Stimulated activated CD8-positive, alpha-beta memory T cell treated with anti-CD3 and anti-CD28 coated beads, Interleukin-12 subunit alpha, Interleukin-12 subunit beta, amount 100 ng/mL, for 1 hour (primary cell): Measurements from ENCODE around the gene PLPPR3.

Experiments
- DNase-seq: peaks from one replicate; pipeline ENCODE4 v3.0.0-alpha.2; 2020; ENCODE audit warnings: low read depth

The PLPPR3 gene

DNA sequence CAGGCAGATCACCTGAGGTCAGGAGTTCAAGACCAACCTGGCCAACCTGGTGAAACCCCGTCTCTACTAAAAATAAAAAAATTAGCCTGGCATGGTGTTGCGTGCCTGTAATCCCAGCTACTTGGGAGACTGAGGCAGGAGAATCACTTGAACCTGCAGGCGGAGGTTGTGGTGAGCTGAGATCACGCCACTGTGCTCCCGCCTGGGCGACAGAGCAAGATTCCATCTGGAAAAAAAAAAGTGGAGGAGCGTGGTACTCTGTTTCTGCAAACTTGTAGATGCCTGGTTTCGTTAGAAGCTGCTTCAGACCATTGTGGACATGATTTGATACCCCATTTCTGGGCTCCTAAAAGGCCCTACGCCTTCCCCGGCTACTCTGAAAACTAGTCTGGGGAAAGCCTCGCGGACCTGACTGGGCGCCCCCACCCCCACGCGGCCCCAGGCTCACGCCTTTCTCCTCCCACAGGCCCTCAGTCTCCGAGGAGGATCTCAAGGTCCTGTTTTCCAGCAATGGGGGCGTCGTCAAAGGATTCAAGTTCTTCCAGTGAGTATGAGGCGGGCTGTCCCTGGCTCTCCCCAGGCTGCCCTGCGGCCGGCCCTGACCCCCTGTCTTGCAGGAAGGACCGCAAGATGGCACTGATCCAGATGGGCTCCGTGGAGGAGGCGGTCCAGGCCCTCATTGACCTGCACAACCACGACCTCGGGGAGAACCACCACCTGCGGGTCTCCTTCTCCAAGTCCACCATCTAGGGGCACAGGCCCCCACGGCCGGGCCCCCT, 11.5 kb downstream of the PLPPR3 start:
- DNase-seq: no peak

DNA sequence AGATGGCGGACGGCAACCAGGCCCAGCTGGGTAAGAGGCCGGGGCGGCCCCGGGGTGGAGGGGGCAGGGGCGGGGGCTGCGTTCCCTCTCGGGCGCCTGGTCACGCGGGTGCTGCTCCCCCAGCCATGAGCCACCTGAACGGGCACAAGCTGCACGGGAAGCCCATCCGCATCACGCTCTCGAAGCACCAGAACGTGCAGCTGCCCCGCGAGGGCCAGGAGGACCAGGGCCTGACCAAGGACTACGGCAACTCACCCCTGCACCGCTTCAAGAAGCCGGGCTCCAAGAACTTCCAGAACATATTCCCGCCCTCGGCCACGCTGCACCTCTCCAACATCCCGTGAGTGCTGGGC, 13.4 kb downstream of the PLPPR3 start:
- DNase-seq: no peak

DNA sequence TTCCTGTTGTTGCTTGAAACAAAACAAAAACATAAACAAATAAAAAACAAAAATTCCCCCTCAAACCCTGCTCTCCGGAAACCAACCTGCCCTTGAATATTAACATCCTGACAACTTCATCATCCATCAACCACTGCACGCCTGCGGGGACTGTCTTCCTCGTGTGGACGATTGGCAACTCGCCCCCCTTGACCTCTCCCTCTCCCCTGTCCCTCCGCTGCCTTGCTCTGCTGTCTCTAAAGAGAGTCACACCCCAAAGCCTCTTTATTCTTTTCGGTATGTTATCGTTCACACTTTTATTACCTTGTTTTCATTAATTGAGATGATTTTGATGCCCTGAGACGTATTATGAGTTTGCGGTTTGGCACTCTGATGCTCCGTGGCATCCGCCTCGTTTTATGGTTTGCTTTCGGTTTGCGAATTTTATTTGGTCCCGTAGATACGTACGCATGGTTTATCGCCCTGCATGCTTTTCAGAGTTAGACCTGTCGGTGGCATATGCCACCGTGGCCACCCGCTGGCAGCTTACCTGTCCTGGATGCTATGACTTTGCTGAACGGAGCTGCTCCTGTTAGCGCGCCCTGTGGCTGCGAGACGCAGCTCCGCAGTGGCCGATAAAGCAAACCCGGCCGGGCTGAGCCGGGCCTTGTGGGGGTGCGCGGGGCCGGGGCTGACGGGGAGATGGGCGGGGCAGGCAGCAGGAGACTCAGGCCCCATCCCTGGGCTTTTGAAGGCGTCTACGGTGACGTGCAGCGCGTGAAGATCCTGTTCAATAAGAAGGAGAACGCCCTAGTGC, 13.9 kb downstream of the PLPPR3 start:
- DNase-seq: no peak

DNA sequence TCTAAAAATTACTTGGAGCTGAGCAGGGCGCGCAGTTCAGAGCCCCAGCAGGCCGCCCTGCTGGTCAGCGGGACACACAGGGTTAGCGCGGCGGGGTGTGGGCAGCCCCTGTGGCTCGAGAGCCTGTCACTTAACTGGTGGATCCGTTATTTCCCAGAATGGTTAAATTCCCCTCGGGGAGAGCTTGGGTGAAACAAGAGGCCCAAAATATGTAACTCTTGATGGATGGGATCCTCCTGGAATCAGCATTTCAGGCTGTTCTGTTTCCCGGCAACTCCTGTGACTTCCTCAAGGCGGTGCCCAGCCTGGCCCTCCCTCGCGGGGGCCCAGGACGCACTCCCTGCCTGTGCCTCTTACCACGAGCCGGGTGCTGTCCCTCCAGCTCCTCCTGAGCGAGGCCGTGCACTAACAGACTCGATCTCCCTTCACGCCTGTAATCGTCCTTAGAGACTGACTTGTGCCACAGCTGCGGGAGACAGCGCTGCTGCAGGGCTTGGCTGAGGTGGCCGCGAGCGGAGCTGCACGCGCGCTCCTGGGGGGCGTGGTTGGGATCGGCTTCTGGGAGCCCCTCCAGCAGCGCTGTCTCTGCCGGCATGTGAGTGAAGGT, 14.8 kb downstream of the PLPPR3 start:
- DNase-seq: no peak

DNA sequence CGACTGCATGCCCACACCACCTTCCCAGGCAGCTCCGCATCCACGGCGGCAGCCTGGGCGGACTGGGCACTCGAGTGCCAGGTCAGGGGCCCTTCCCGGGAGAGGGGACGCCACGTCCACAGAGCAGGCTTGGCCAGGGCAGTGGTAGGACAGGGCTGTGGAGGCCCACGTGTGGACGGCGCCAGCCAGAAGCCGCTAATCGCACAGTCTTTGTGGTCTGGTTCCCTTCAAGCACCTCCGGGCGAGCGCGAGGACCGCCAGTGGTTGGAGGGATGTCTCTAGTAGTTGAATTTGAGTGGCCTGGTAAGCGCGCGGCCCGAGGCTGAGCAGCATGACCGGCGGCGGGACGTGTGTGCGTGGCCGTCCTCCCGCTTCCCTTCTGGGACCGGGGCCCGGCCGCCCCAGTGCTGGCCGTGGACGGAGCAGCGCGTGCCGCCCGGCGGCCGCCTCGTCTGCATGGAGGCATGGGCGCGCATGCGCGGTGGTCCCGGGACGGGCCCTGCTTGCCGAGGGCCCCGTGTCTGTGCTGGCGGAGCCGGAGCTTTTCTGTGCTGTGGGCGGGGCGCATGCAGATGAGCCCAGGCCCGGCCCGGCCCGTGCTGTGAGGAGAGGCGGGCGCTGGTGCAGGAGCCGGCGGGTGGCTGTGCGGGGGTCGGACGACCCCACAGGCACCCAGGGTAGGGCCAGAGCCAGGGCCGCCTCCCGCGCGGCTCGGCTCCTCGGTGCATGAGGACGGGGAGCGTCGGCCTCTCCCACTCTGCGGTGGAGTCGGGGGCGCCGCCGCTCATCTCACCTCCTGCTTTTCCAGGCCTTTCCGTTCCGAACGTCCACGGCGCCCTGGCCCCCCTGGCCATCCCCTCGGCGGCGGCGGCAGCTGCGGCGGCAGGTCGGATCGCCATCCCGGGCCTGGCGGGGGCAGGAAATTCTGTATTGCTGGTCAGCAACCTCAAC, 15.9 kb downstream of the PLPPR3 start:
- no peak for DNase-seq

DNA sequence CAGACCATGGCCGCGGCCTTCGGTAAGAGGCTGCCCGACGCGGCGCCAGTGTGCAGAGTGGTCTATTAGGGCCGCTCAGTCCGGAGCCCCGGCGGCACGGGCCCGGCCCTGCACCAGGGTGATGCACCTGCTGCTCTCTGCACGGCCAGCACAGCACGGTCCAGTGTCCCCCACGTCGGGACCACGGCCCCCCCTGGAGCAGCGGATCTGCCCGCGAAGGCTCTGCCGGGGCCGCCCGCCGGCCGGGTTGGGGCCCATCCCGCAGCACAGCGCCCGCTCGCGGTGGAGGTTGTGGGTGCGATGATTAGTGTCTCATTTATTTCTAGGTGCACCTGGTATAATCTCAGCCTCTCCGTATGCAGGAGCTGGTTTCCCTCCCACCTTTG, 16.6 kb downstream of the PLPPR3 start:
- DNase-seq: no peak

DNA sequence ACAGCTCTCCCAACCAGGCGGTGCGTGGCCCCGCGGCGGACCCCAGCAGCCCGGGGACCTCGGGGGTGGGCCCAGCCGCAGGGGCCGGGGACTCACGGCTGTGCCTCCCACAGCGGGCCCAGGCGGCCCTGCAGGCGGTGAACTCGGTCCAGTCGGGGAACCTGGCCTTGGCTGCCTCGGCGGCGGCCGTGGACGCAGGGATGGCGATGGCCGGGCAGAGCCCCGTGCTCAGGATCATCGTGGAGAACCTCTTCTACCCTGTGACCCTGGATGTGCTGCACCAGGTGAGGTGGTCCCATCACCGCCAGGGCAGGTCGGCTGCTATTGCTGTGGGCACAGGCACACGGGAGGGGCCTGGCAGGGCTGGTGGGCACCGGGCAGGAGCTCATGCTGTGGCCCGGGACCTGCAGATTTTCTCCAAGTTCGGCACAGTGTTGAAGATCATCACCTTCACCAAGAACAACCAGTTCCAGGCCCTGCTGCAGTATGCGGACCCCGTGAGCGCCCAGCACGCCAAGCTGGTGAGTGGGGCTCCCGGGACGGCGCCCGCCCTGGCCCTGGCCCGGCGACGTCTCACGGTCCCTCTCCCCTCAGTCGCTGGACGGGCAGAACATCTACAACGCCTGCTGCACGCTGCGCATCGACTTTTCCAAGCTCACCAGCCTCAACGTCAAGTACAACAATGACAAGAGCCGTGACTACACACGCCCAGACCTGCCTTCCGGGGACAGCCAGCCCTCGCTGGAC, 17.2 kb downstream of the PLPPR3 start:
- no peak for DNase-seq

DNA sequence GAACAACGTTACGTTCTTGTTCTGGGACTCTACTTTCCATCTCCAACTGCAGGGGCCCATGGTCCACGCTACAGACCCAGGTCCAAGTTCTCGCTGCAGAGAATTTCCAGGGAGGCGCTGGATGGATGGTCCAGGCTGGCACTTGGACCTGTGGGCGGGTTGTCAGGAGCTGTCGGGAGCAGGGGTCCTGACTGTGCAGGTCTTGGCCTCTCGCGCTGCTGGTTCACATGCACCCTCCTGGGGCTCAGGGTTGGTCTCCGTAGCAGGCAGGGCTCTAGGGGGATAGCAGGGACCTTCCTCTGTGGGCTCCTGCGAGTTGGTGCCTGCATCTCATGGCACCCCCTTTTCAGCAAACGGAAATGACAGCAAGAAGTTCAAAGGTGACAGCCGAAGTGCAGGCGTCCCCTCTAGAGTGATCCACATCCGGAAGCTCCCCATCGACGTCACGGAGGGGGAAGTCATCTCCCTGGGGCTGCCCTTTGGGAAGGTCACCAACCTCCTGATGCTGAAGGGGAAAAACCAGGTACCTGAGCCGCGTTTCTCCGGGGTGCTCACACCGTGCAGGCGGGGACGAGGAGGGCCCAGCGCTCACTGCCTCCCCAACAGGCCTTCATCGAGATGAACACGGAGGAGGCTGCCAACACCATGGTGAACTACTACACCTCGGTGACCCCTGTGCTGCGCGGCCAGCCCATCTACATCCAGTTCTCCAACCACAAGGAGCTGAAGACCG, 17.9 kb downstream of the PLPPR3 start:
- DNase-seq: no peak

DNA sequence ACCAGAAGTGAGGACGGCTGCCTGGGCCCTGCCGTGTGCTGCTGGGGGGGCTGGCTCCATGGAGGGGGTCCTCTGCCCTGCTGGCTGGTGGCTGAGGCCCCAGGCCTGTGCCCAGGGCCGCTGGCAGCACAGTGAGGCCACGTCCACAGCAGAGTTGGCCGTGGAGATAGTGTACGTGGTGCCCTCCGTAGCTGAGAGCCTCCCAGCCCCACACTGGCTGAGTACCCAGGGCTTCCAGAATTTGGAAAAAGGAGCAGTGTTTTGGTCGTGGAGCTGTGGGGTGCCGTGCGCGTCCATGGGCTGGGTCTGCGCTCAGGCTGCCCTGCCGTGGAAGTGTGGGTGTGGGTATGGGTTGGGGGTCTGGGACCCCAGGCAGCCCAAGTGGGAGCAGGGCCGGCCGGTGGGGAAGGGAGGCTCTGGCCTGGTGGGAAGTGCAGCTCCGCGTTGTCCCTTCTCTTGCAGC, 18.6 kb downstream of the PLPPR3 start:
- DNase-seq: no peak

DNA sequence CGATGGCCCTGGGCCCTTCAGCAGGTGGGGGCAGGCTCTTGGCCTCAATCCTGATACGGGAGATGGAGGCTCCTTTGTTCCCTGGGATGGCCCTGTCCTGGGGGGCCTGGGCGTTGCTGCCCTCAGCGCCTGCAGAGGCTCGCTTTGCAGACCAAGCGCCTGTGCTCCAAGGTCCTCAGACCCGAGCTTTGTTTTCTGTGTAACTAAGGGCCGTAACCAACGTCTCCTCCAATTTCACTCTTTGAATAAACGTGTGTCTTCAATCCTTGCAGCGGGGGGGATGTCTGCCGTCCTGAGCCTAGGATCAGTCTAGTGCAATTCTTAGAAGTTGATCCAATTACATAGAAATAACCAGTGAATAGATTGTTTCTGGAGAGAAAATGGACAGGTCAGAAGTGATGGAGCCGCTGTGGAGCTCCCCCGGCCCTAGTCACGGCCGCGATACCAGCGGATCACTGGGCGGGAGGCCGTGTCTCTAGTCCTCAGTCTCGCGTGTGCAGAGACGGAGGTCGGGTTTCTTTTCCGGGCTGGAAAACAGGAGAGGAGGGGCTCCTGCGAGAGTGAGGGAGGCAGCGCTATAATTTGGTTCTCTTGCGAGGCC, 19.2 kb downstream of the PLPPR3 start:
- no peak for DNase-seq

DNA sequence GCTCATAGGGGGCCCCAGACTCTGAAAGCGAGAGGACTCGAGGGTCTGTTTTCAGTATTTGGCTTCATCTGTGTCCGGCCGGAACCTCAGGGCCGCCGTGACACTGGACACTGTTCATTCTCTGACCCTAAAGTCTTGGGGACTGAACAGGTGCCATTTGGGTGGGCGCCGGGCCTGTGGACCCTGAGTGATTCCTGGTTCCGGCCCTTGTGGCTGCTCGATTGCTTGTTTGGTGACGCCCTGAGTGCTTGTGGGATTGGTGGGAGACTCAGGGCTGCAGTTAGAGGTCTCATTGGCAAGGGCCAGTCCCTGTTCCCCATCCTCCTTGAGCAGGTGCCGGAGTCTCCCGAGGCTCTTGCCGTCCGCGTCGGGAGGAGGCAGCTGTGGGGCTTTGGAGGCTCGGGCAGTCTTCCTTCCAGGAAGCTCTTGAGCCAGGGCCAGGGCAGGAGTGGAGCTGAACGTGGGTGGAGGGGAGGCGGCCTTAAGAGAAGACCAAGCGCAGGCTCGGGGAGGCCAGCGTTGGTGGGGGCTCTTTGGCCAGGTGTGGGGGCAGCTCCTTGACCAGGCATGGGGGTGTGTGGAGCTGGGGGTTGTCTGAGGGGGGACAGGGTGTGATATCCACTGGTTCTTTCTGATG, 19.8 kb downstream of the PLPPR3 start:
- no peak for DNase-seq

DNA sequence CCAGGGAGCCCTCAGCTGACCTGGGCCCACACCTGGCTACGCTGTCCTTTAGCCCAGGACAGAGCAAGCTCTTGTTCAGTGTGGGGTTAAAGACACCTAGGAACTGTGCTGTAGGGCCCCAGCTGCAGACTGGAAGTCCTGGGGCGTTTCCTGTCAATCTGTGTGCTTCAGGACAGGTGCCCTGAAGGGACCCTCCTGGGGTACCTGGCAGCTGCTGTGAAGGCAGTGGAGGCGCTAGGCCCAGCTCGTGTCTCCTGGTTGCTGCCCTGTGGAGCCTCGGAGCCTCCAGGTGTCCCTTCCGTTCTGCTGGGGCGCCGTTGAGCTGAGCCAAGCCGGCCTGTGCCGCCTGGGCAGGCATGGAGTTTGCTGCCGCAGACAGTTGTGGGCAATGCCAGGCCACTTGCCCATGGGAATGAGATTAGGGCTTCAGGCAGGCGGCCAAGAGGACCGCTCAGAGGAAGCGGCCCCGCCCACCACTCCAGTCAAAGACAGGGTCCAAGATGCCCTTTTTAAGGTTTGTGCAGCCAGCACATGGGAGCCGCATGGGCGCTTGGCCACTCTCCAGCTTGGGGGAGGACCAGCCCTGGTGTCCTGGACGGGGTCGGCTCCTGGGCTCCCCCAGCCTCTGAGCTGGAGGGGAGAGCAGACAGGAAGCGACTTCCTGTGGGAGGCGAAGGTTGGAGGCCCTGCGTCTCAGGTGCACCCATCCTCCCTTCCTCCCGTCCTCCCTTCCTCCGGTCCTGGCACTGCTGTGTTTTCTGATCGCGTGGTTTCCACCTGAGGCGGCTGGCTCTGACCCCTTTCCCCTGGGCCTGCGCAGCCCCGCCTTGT, 20.5 kb downstream of the PLPPR3 start:
- DNase-seq: no peak

DNA sequence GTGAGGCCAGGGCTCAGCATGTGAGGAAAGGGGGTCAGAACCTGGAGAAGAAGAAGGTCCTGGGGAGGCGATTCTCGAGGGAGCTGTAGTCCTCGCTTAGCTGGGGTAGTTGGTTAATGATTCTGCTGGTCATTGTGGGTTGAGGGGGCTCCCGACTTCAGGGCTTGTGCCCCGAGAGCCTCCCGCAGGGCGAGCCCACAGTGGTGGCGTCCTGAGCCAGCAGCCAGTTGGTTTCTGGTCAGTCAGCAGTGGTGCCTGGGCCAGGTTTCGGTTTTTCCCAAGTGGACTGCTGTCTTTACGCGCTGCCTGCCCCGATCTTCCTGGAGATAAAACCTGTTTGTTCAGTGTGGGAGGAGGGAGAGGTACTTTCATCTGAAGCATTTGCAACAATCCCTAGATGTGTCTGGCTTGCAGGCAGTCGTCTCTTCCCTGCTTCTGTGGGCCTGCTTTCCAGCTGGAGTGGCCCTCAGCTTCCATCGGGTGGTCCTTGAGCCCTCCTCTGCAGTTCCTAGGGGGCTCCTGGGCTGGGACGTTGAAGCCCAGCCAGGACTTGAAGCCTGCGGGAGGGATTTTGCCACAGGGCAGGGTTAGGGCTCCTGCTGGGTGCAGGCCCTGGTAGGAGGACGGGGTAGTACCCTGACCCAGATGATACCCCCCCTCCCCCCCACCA, 21.3 kb downstream of the PLPPR3 start:
- DNase-seq: no peak

DNA sequence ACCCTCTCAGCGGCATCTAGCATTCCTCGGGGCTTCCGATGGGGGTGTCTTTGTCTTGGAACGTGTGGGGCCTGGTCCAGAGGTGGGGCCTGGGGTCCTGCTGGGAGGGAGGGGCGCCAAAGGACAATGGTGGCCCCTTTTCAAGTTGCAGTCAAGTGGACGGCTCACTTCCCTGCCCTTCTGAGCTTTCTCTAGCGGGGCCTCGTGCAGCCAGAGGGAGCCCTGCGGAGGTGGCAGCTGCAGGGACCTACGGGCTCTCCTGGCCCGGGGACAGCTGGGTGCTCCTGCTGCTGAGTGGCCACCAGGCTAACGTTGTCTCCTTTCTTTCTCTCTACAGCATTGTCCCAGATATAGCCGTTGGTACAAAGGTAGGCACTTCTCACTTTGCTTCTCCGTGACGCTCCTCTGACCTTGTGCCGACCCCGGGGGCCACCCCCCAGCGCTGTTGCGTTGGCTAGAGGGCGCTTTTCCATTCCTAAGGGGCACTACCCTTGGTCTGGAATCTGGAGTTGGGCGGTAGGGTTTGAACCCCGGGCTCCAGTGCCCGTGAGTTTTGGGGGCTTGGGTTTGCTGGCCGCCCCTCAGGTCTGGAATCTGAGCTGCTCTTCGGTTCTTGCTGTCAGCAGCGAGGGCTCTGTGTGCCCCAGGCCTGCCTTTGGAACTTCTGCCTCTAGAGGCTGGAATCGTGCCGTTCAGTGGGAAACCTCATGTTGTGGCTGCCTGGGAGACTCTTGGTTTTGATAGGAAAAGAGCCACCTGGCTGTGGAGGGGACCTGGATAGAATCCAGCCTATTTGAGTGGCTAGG, 22.5 kb downstream of the PLPPR3 start:
- no peak for DNase-seq

DNA sequence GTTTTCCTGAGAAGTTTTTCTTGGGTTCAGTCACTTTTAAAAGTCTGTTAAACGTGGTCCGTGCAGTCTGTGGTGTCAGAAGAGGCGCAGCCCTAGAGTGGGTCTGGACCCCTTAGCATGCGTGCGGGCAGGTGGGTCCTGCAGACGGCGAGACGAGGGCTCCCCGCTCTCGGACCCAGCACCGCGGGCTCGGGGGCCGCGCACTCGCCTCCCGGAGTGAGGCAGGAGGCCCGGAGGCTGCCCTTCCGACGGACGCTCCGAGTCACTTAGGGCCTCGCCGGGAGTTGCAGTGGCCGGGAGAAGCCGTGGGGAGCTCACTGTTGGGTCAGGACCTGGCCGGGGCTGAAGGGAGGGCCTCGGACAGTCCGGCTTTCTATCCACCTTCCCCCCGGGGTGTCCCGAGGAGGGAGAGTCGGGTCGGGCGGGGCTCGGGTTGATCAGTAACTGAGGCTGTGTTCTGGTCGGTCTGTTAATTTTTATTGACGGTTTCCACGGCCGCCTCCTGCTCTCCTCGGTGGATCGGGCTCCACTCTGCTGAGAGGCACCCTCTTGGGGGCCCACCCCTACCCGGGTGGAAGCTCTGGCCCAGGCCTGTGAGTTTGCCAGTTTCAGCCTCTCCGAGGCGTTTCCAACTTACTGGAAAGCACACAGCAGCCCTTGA, 23.2 kb downstream of the PLPPR3 start:
- no peak for DNase-seq

DNA sequence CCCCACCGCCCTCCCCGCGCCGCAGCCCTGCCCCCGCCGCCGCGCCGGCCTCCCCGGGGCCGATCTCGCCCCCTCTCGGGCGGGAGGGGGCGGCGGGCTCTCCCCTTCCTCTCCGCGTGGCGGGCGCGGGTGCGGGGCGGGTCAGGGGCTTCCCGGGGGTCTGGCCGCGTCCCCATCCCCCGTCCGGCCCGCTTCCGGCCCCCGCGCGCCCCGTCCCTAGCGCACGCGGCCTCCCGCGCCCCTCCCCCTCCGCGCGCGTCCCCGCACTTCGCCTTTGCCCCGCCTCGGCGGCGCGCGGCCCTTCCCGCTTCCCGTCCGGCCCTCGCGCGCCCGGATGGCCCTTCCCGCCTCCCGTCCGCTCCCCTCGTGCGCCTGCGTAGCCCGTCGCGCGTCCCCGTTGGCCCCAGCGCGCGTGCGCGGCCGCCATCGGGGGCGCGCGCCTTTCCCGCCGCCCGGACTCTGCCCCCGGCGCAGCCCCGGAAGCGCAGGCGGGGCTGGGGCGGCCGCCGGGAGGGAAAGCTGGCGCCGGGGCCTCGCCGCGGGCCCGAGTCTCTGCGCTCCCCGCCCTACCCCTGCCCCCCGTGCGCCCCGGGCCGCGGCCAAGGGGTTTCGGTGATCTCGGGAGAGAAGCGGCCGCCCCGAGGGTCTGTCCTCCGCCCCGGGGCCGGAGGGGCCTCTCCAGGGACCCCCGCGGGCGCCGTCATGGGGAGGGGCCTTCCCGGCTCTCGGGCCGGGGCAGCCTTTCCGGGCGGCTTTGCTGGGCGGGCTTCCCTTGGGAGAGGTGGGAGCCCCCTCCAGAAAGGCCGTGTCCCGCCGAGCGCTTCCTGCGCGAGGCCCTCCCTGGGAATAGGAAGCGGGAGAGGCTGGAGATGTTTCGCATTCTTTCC, 24.0 kb downstream of the PLPPR3 start:
- peak; percentile 76 for DNase-seq
